ENCODE data around the gene NBPF3. TPM values are rescaled to one million over a fixed set of nuclear protein-coding genes. Genes with fewer than 3 reads are reported as not detected.
A peak's percentile ranks its signal among the peaks of the same experiment; 100 is the strongest.
"Not testable (repeated sequence)": the region's sequence is repeated elsewhere in the genome, so short reads cannot be mapped to it uniquely, and the experiment has no call there.

The NBPF3 gene
- total RNA-seq, 1 experiment from 2014 or later: 21.4 TPM

DNA sequence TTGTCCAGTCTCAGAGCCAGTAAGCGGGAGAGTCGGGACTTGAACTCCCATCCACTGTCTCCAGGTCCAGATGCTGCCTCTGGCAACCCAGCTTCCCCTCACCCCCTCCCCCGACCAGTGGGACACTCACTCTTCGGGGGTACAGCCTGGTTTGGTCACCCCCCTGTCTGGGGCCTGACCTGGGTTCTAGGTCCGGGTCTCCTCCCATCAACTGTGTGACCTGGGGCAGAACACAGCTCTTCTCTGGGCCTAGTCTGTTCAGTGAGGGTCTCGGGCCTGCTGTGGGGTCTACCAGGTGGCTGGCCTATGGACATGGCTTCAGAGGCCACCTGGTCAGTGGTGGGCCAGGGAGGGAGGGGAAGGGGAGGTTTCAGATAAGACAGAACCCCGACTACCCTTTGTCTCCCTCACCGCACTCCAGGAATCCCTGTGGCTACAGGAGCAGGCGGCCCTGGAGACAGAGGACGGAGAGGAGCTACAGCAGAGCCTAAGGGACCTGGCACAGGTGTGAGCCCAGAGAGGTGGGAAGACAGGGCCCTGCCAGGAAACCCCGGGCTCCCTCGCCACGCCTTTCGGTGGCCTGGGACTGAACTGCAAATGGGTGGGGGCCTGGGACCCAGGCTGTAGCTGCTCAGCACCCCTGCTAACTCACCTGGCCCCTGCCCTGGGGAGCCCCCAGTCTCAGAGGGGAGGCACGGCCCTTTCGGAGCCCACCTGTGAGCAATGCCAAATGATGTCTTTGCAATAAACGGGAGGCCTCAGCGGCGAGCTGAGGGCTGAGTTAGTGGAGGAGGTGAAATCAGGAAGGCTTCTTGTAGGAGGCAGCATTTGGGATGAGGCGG lies 4.1 kb upstream of the NBPF3 start:
- DNase-seq (ENCODE audit: low spot score): no peak
- POLR2A ChIA-PET: no interaction called here
- Mint-ChIP-seq H3K27me3 (ENCODE audit: low read depth) (peaks cover 31% of the 10 kb centered on the region), H3K36me3 (no peaks in the 10 kb centered on the region), H3K27ac (no peak overlapping the region), H3K9me3 (no peaks in the 10 kb centered on the region), H3K4me1 (peaks cover 12% of the 10 kb centered on the region), H3K4me3 (peak overlapping the region; percentile 76)
- TF ChIP-seq RELA (CRISPR knock-in tag; IDR thresholded peaks at IDR 0.05; ENCODE audit: borderline replicate concordance) (no peak), CREB1 (CRISPR knock-in tag; IDR thresholded peaks at IDR 0.05) (no peak)
- TF ChIP-seq, protein P1, sequence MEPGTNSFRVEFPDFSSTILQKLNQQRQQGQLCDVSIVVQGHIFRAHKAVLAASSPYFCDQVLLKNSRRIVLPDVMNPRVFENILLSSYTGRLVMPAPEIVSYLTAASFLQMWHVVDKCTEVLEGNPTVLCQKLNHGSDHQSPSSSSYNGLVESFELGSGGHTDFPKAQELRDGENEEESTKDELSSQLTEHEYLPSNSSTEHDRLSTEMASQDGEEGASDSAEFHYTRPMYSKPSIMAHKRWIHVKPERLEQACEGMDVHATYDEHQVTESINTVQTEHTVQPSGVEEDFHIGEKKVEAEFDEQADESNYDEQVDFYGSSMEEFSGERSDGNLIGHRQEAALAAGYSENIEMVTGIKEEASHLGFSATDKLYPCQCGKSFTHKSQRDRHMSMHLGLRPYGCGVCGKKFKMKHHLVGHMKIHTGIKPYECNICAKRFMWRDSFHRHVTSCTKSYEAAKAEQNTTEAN (CRISPR knock-in tag; IDR thresholded peaks at IDR 0.05): 0 out of 2 replicates have a peak, but pooled peaks have one; percentile 37
- ATAC-seq: no peak
- CTCF ChIA-PET: interaction anchor here (0.6 to 2.0 kb wide), 10 partner anchors 52 to 204 kb away, joined by 3 to 9 read pairs (median 4); partner anchors contain the start of gene ALPL

GRCh38 chr1:21436488-21437340 lies 3.2 kb upstream of the NBPF3 start:
- Mint-ChIP-seq H3K9me3 (no peaks in the 10 kb centered on the region), H3K27me3 (ENCODE audit: low read depth) (peaks cover 36% of the 10 kb centered on the region), H3K36me3 (no peaks in the 10 kb centered on the region), H3K27ac (no peak overlapping the region), H3K4me1 (peaks cover 15% of the 10 kb centered on the region), H3K4me3 (peak overlapping the region; percentile 76)
- 0 out of 2 replicates have a peak, but pooled peaks have one; percentile 15 for TF ChIP-seq FOXP1 (CRISPR knock-in tag; IDR thresholded peaks at IDR 0.05; ENCODE audit: borderline replicate concordance)
- no peak for TF ChIP-seq ZNF416 (CRISPR knock-in tag; IDR thresholded peaks at IDR 0.05)
- TF ChIP-seq, protein P1 (CRISPR knock-in tag; IDR thresholded peaks at IDR 0.05): 0 out of 2 replicates have a peak, but pooled peaks have one; percentile 20
- TF ChIP-seq ETV6 (CRISPR knock-in tag; IDR thresholded peaks at IDR 0.05): peak; percentile 8; the same call in 1 of the 2 replicates
- TF ChIP-seq IRF1 (CRISPR knock-in tag; IDR thresholded peaks at IDR 0.05): no peak
- peak; percentile 76 for TF ChIP-seq GTF2I (CRISPR knock-in tag; conservative IDR thresholded peaks at IDR 0.05)
- TF ChIP-seq, protein P2, sequence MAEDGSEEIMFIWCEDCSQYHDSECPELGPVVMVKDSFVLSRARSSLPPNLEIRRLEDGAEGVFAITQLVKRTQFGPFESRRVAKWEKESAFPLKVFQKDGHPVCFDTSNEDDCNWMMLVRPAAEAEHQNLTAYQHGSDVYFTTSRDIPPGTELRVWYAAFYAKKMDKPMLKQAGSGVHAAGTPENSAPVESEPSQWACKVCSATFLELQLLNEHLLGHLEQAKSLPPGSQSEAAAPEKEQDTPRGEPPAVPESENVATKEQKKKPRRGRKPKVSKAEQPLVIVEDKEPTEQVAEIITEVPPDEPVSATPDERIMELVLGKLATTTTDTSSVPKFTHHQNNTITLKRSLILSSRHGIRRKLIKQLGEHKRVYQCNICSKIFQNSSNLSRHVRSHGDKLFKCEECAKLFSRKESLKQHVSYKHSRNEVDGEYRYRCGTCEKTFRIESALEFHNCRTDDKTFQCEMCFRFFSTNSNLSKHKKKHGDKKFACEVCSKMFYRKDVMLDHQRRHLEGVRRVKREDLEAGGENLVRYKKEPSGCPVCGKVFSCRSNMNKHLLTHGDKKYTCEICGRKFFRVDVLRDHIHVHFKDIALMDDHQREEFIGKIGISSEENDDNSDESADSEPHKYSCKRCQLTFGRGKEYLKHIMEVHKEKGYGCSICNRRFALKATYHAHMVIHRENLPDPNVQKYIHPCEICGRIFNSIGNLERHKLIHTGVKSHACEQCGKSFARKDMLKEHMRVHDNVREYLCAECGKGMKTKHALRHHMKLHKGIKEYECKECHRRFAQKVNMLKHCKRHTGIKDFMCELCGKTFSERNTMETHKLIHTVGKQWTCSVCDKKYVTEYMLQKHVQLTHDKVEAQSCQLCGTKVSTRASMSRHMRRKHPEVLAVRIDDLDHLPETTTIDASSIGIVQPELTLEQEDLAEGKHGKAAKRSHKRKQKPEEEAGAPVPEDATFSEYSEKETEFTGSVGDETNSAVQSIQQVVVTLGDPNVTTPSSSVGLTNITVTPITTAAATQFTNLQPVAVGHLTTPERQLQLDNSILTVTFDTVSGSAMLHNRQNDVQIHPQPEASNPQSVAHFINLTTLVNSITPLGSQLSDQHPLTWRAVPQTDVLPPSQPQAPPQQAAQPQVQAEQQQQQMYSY (CRISPR knock-in tag; IDR thresholded peaks at IDR 0.05): peak; percentile 81
- DNase-seq (ENCODE audit: low spot score) (peak; percentile 72), ATAC-seq (peak; percentile 75)
- ChIA-PET CTCF (interaction anchor here (0.5 to 2.0 kb wide), 15 partner anchors 51 to 1881 kb away, joined by 3 to 9 read pairs (median 4); partner anchors contain the start of gene ALPL), POLR2A (no interaction called here)

DNA sequence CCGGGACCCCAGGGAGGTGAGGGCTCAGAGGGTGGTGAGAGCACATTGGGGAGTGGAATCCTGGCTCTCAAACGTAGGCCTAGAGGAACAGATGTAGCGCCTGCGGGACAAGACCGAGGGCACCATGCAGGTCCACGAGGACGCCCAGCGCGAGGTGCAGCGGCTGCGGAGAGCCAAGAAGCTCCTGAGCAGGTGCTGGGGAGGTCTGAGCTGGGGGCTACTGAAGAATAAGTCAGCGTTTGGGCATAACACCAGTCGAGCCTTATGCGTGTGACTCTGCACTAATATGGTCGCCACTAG lies 2.6 kb upstream of the NBPF3 start:
- DNase-seq (ENCODE audit: low spot score) (no peak), ATAC-seq (peak; percentile 1; the same call in 1 of the 2 replicates)
- H3K27ac Mint-ChIP-seq: no peak overlapping the region
- peaks cover 40% of the 10 kb centered on the region for H3K27me3 Mint-ChIP-seq (ENCODE audit: low read depth)
- TF ChIP-seq ZSCAN18 (CRISPR knock-in tag; IDR thresholded peaks at IDR 0.05): no peak
- peak; percentile 49; the same call in 1 of the 2 replicates for TF ChIP-seq MAX (CRISPR knock-in tag; IDR thresholded peaks at IDR 0.05)
- H3K4me1 Mint-ChIP-seq: peaks cover 15% of the 10 kb centered on the region
- no peaks in the 10 kb centered on the region for H3K36me3 Mint-ChIP-seq
- H3K9me3 Mint-ChIP-seq: no peaks in the 10 kb centered on the region
- ChIA-PET POLR2A (no interaction called here), CTCF (interaction anchor here (0.5 to 2.0 kb wide), 8 partner anchors 53 to 1881 kb away, joined by 3 to 9 read pairs (median 4); no protein-coding TSS in a partner anchor)
- peak overlapping the region; percentile 76 for H3K4me3 Mint-ChIP-seq

- CTCF ChIA-PET: interaction anchor here (1.3 to 2.0 kb wide), 4 partner anchors 67 to 169 kb away, joined by 4 to 8 read pairs (median 6); no protein-coding TSS in a partner anchor
- H3K36me3 Mint-ChIP-seq; ATAC-seq; DNase-seq (ENCODE audit: low spot score); H3K9me3 Mint-ChIP-seq; POLR2A ChIA-PET: not testable (repeated sequence)
- peaks cover 15% of the 10 kb centered on the region for H3K4me1 Mint-ChIP-seq
- peak overlapping the region; percentile 49; the same call in 1 of the 2 replicates for H3K27ac Mint-ChIP-seq
- H3K27me3 Mint-ChIP-seq (ENCODE audit: low read depth): peaks cover 38% of the 10 kb centered on the region
- H3K4me3 Mint-ChIP-seq: peak overlapping the region; percentile 88
Observed at GRCh38 chr1:21438646-21439312, 1.2 kb upstream of the NBPF3 start.

All from WTC11 (cell line).